ENCODE data around the gene ENTPD3. TPM values are rescaled to one million over a fixed set of nuclear protein-coding genes. Genes with fewer than 3 reads are reported as not detected.

Gene ENTPD3
- total RNA-seq = 1 to 10 TPM in 1 of 2 donors, under 1 TPM in 1; 0.22 to 2.3 TPM

DNA sequence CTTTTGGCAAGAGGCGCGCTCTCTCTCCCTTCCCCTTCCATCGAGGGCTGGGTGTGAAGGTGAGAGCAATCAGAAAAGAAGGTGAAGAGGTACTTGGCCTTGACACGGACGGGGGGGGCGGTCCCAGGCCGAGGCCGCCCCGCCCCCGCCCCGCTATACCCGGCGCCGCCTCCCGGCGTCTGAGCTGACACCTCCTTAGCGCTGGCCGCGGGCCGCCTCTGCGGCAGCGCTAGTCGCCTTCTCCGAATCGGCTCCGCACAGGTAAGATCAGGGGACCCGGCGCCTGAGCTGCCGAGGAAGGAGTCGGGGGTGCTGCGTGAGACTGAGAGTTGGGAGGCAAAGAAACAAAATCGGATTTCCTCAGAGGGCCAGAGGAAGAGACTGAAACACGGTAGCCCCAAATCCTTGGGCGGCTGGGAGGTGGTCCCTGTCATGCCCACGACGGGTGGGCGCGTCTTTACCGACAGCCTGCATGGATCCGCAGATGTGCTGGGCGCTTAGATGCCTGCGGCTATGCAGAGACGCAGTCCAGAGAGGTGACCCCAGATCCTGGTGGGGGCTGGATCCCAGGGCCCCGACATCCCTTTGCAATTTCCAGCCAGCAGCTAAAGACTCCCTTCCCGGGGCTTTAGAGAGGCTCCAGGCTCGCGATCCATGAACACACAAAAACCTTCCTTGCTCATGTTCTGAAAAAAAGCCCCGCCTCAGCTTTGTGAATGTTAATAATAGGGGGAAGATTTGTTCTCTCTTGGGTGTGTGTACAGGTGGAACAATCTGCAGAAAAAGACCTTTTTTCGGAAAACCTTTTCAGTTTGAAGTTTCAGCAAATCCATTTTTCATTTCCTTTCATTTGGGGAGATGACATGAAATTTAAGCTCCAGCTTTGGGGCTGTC is at the start of gene ENTPD3:
Gene ENTPD3, plus strand, starts transcription at position 184 of the 894 bp plus-strand sequence. CDS start 874 bp downstream, outside the sequence.
- Histone ChIP-seq H3K9ac (ENCODE audit: low read depth in 2 of 2, low read length in 2 of 2) (peak within 1 kb of the TSS in 1 of 2 donors; percentile 42), H3K9me3 (no peaks in the 10 kb centered on the region), H3K36me3 (no peaks in the 10 kb centered on the region), H3K27ac (no peak within 1 kb of the TSS), H3K4me1 (no peaks in the 10 kb centered on the region), H3K27me3 (no peaks in the 10 kb centered on the region), H3K4me3 (peak within 1 kb of the TSS; percentile 33)
- TF ChIP-seq CTCF (IDR thresholded peaks at IDR 0.05) = no peak
- peak; percentile 41 for DNase-seq
- intact Hi-C loops (cut with DNase I) = no loop called here

DNA sequence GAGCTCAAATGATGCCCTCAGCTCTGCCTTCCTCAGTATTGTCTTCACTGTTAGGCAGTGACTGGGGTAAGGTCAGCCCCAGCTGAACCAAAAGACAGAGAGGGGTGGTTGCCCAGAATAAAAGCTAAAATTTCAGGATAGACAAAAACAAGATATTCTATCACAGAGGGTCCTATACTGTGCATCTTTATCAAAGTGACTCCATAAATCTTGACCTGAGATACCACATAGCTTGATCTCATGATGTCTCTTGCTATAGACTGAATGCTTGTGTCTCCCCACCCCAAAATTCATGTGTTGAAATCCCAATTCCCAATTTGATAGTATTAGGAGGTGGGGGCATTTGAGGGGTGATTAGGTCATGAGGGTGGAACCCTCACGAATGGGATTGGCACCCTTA is 47.1 kb upstream of the ENTPD3 start:
- TF ChIP-seq CTCF (IDR thresholded peaks at IDR 0.05) = no peak
- DNase-seq = no peak
- no peak overlapping the region for H3K9ac ChIP-seq (ENCODE audit: low read depth in 2 of 2, low read length in 2 of 2)
- no peaks in the 10 kb centered on the region for H3K9me3 ChIP-seq
- intact Hi-C loops (cut with DNase I) = no loop called here
- H3K4me1 ChIP-seq = no peaks in the 10 kb centered on the region
- H3K4me3 ChIP-seq = no peak overlapping the region
- no peak overlapping the region for H3K27ac ChIP-seq
- H3K27me3 ChIP-seq = no peaks in the 10 kb centered on the region
- no peaks in the 10 kb centered on the region for H3K36me3 ChIP-seq

GRCh38 chr3:40340541-40341170 is 46.3 kb upstream of the ENTPD3 start:
- Histone ChIP-seq H3K9ac (ENCODE audit: low read depth in 2 of 2, low read length in 2 of 2) (no peak overlapping the region), H3K4me3 (no peak overlapping the region), H3K27me3 (no peaks in the 10 kb centered on the region), H3K4me1 (no peaks in the 10 kb centered on the region), H3K9me3 (no peaks in the 10 kb centered on the region), H3K36me3 (no peaks in the 10 kb centered on the region), H3K27ac (no peak overlapping the region)
- no peak for DNase-seq
- no peak for TF ChIP-seq CTCF (IDR thresholded peaks at IDR 0.05)
- intact Hi-C loops (cut with DNase I) = no loop called here

GRCh38 chr3:40341671-40342070 is 45.3 kb upstream of the ENTPD3 start:
- Histone ChIP-seq H3K27ac (no peak overlapping the region), H3K4me1 (no peaks in the 10 kb centered on the region), H3K27me3 (no peaks in the 10 kb centered on the region), H3K9ac (ENCODE audit: low read depth in 2 of 2, low read length in 2 of 2) (no peak overlapping the region), H3K36me3 (no peaks in the 10 kb centered on the region), H3K9me3 (no peaks in the 10 kb centered on the region), H3K4me3 (no peak overlapping the region)
- no peak for DNase-seq
- no peak for TF ChIP-seq CTCF (IDR thresholded peaks at IDR 0.05)
- intact Hi-C loops (cut with DNase I) = no loop called here

DNA sequence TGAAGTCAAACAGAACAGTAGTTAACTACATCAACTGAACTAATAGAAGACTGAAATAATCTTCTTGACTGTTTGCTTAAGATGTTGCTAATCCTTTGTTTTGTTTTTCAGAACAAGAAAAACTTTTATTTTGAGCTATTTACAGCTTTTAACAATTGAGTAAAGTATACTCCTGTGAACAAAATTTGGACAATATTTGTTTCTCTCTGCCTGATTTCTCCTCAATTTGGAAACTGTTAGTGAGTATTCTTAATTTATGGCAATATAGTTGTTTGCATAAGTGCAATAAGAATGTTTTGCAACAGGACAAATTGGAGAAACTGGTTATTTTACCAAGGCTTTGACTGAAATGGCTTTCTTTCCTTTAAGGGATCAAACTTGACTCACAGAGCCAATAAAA is 36.5 kb upstream of the ENTPD3 start:
- no peaks in the 10 kb centered on the region for H3K9me3 ChIP-seq
- no peaks in the 10 kb centered on the region for H3K27me3 ChIP-seq
- no peak for DNase-seq
- H3K9ac ChIP-seq (ENCODE audit: low read depth in 2 of 2, low read length in 2 of 2) = no peak overlapping the region
- no peaks in the 10 kb centered on the region for H3K36me3 ChIP-seq
- H3K27ac ChIP-seq = no peak overlapping the region
- no peak overlapping the region for H3K4me3 ChIP-seq
- no peaks in the 10 kb centered on the region for H3K4me1 ChIP-seq
- intact Hi-C loops (cut with DNase I) = no loop called here
- TF ChIP-seq CTCF (IDR thresholded peaks at IDR 0.05) = no peak
